ENCODE data around the gene NLRP1.

DNA sequence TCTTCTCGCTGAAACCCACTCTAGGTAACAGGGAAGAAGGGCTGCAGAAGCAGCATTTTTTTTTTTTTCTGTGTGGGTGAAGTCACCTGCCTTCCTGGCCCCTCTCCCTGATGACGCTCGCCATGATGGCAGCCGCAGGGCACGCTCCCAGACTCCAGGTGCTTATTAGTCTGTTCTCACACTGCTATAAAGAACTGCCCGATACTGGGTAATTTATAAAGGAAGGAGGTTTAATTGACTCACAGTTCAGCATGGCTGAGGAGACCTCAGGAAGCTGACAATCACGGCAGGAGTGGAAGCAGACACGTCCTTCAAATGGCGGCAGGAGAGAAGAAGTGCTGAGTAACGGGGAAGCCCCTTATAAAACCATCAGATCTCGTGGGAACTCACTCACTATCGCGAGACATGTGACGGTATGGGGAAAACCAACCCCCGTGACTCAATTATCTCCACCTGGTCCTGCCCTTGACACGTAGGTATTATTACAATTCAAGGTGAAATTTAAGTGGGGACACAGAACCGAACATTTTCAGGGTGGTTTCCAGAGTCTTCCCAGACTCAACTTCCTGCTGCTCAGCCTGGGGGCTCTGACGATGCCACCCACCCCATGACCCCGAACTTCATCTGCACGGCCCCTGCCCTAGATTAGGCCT, 34.9 kb upstream of the NLRP1 start:
- TF ChIP-seq, protein P1, sequence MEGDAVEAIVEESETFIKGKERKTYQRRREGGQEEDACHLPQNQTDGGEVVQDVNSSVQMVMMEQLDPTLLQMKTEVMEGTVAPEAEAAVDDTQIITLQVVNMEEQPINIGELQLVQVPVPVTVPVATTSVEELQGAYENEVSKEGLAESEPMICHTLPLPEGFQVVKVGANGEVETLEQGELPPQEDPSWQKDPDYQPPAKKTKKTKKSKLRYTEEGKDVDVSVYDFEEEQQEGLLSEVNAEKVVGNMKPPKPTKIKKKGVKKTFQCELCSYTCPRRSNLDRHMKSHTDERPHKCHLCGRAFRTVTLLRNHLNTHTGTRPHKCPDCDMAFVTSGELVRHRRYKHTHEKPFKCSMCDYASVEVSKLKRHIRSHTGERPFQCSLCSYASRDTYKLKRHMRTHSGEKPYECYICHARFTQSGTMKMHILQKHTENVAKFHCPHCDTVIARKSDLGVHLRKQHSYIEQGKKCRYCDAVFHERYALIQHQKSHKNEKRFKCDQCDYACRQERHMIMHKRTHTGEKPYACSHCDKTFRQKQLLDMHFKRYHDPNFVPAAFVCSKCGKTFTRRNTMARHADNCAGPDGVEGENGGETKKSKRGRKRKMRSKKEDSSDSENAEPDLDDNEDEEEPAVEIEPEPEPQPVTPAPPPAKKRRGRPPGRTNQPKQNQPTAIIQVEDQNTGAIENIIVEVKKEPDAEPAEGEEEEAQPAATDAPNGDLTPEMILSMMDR (IDR thresholded peaks at IDR 0.05; ENCODE audit: poor library complexity): no peak
- no peak for TF ChIP-seq EZH2phosphoT487 (IDR thresholded peaks at IDR 0.05; ENCODE audit: low read depth, severe bottlenecking, unreplicated experiment)
- no peak for TF ChIP-seq EZH2 (IDR thresholded peaks at IDR 0.05; ENCODE audit: borderline replicate concordance)
